ENCODE data around the gene SMIM5.

SMIM5 gene

DNA sequence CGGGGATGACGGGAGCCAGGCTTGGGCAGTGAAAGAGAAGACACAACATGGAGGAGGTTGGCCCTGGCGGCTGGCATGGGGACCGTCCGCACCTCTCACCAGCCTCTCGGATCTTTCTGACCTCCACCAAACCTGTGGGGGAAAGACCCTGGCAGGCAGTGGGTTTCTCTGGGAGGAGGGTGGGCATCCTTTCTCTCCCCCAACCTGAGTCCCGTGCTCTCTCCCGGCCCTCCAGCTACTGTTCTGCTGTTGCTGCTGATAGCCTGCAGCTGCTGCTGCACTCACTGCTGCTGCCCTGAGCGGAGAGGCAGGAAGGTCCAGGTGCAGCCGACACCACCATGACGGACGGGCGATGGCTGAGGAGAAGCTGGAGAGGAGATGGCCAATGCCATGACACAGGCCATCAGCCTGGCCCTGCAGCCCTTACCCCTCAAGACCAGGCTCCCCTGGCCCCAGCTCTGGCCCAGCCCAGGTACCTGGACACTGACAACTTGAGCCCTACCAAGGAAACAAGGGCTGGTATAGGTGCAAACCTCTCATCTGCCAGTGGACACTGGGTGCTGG, 7.4 kb downstream of the SMIM5 start:
- no peak for DNase-seq (ENCODE audit: low read depth in 1 of 2, low spot score in 1 of 2)
- no peak for TF ChIP-seq JUND (IDR thresholded peaks at IDR 0.05; ENCODE audit: low read depth)
- in situ Hi-C loops (cut with HindIII; ENCODE audit: low pct_unique_long_range_greater_than_20kb, low sequenced_read_pairs): no loop called here

DNA sequence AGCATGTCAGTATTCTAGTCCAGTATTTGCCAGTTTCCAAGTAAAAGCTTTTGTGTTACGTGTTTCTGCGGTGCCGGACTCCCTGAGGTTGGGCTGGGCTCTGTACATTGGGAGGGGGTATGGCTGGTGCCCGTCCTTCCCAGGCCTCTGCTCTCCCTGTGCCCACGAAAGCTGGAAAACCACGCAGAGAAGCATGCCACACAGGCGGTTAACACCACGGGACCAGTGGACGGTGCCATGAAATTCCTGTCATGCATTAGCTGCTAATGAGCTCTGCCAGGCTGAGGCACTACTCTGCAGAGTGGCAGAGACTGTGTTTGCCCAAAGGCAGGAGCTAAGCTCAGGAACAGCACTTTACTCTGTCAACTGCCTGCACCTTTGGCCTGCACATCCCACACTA, 8.1 kb downstream of the SMIM5 start:
- peak; percentile 11 to 48 for DNase-seq (ENCODE audit: low read depth in 1 of 2, low spot score in 1 of 2)
- no peak for TF ChIP-seq JUND (IDR thresholded peaks at IDR 0.05; ENCODE audit: low read depth)
- in situ Hi-C loops (cut with HindIII; ENCODE audit: low pct_unique_long_range_greater_than_20kb, low sequenced_read_pairs): no loop called here

DNA sequence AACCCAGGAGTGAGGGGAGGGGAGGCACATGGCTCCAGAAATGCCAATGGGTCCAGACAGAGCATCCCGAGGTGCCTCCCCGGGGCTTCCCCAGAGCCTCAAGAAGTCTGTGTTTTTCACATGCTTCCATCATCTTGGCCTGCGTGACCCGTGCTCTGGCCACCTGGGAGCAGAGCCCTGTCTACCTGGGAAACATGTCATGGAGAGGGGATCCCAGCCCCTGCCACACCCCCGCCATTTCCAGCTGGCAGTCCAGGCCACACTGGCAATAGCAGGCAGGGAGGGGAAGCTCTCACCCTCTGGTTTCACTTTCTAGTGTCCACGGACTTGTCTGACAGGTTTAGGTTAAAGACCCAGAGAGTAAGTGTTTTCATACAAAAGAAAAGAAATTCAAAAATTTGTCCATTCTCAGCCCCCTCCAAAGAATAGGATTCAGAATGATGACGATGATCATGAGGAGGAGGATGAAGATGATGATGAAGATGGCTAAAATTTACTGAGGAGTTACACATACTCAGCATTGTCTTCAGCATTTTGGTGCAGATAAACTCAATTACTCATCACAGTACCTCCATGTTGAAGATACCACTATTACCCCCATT, 9.0 kb downstream of the SMIM5 start:
- DNase-seq (ENCODE audit: low read depth in 1 of 2, low spot score in 1 of 2): peak in 1 of 2 experiments; percentile 86
- TF ChIP-seq JUND (IDR thresholded peaks at IDR 0.05; ENCODE audit: low read depth): no peak
- in situ Hi-C loops (cut with HindIII; ENCODE audit: low pct_unique_long_range_greater_than_20kb, low sequenced_read_pairs): no loop called here

DNA sequence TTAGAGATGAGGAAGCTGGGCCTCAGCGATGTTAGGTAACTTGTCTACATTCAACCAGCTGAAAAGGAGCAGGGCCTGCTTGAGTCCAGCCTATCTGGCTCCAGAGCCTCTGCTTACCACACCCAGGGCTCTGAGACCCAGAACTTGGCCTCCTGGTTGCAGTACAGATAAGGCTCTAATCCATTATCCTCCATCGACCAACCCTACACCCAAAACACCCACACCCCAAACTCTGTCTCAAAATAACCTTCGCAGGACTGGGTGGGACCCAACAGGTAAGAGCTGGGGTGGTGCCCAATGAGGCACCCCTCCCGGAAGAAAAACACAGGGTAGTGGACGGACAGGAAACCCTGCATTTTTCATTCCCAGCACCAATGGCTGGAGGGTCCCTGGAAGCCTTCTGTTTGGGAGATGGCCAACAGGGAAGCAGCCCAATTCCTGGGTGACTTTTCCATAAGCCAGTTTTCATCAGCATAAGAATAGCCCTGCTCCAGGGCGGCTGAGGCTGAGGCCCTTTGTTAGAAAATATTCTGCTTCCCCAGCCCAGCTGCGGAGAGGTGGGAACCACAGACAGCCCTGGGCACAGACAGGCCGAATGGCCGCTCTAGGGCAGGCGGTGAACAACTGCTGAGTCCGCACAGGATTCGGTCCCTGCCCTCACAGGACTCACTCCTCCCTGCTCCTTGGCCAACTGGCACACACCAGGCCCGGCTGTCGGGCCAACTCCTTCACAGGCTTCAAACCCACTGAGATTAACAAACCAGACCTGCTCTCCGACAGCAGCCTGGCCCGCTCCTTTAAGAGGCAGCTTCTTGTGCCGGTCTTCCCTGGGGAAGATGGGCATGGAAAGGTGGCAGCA, 9.8 kb downstream of the SMIM5 start:
- in situ Hi-C loops (cut with HindIII; ENCODE audit: low pct_unique_long_range_greater_than_20kb, low sequenced_read_pairs): no loop called here
- DNase-seq (ENCODE audit: low read depth in 1 of 2, low spot score in 1 of 2): peak; percentile 7 to 81
- TF ChIP-seq JUND (IDR thresholded peaks at IDR 0.05; ENCODE audit: low read depth): no peak

DNA sequence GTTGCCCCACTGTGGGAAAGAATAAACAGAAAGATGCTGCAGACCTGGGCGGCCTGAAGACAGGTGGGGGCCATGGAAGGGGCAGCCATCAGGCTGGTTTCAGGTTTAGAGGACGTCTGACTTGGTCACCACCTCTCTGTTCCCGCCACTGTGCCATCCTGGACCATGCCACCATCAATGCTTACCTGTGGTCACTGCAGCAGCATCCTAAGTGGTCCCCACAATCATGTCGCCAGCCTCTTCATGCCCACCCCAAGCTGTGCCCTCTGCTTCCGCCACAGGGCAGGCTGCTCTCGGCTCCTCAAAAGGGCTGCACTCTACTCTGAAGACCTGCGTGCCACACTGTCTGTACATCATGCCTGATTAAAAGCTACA, 10.4 kb downstream of the SMIM5 start:
- in situ Hi-C loops (cut with HindIII; ENCODE audit: low pct_unique_long_range_greater_than_20kb, low sequenced_read_pairs): no loop called here
- TF ChIP-seq JUND (IDR thresholded peaks at IDR 0.05; ENCODE audit: low read depth): no peak
- no peak for DNase-seq (ENCODE audit: low read depth in 1 of 2, low spot score in 1 of 2)

DNA sequence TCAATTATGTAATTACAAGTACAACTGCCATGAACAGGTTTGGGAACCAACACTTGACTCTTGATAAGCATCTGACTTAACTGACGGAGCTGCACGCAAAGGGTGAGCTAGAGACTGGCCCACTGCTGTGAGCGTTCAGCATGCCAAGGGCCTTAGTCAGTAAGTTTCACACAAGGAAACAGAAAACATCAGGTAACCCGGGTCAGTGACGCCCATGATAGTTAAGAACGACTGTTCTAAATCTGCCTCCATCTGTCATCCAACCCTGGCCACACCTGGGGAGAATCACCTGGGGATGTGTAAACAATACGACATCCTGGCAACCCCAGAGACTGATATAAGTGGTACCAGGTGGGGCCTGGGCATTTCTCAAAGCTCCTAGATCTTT, 12.3 kb downstream of the SMIM5 start:
- TF ChIP-seq JUND (IDR thresholded peaks at IDR 0.05; ENCODE audit: low read depth): peak; percentile 74
- in situ Hi-C loops (cut with HindIII; ENCODE audit: low pct_unique_long_range_greater_than_20kb, low sequenced_read_pairs): no loop called here
- peak; percentile 79 to 88 for DNase-seq (ENCODE audit: low read depth in 1 of 2, low spot score in 1 of 2)

DNA sequence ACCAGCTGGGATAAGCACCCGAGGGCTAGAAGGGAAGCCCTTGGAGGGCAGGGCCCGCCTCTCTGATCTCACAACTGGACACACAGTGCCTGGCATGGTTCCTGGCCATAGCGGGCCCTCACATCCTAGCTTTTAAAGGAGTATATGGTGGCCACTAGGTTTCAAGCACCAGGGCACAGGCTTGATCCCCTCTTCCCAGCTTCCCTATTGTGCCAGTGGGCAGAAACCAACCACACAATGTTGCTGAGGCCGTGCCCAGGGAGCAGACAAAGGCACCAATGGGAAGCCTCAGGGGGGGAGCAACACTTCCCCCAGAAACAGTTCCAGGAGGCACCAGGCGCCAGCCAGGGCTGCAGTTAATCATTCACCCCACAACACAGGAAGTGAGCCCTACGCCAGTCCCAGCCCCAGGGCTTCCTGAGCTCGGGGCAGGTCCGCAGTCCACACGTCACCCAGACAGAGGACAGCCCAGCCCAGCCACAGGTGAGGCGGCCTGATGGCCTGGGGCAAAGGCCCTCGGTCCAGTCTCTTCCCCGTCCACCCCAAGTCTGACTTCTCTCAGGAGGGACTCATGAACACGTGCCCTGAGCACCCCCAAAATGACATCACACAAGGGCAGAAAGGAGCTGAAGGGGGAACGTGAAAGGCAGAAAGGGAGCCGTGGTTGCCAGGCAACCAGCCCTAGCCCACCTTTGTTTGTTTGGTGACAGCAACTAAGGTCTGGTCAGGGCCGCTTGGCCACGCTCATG, 12.8 kb downstream of the SMIM5 start:
- in situ Hi-C loops (cut with HindIII; ENCODE audit: low pct_unique_long_range_greater_than_20kb, low sequenced_read_pairs): no loop called here
- DNase-seq (ENCODE audit: low read depth in 1 of 2, low spot score in 1 of 2): no peak
- no peak for TF ChIP-seq JUND (IDR thresholded peaks at IDR 0.05; ENCODE audit: low read depth)

DNA sequence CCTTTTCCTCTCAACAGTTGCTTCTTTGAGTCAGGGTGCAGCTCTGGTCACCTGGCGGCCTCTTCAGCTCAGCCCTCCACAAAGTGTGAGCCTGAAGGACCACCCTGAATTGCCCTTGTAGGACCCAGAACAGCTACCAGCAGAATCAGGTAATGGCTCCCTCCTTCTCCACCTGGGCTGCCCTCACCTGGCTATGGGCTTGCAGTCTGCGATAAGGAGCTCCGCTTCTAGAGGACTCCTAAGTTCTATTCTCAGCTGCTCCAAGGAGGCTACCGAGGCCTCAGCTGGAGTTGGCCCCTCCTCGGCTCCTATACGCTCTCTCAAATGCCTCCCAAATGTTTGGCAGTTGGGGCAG, 13.4 kb downstream of the SMIM5 start:
- DNase-seq (ENCODE audit: low read depth in 1 of 2, low spot score in 1 of 2): no peak
- TF ChIP-seq JUND (IDR thresholded peaks at IDR 0.05; ENCODE audit: low read depth): no peak
- in situ Hi-C loops (cut with HindIII; ENCODE audit: low pct_unique_long_range_greater_than_20kb, low sequenced_read_pairs): no loop called here

DNA sequence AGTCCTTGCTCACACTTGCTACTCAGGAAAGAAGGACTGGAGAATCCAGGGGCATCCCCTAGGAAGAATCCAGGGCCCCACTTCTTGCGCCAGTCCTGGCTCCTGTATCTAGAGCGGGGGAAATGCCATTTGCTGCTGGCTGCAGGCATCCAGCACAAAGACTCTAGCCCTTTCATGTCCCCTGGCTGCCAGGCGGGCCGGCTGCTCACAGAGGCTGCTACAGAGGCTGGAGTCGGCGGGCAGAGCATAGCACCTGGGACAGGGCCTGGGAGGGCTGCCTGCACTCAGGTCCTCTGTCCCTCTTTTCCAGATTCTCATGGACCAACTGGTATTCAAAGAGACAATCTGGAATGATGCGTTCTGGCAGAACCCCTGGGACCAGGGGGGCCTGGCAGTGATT, 13.8 kb downstream of the SMIM5 start:
- in situ Hi-C loops (cut with HindIII; ENCODE audit: low pct_unique_long_range_greater_than_20kb, low sequenced_read_pairs): no loop called here
- TF ChIP-seq JUND (IDR thresholded peaks at IDR 0.05; ENCODE audit: low read depth): no peak
- DNase-seq (ENCODE audit: low read depth in 1 of 2, low spot score in 1 of 2): no peak

DNA sequence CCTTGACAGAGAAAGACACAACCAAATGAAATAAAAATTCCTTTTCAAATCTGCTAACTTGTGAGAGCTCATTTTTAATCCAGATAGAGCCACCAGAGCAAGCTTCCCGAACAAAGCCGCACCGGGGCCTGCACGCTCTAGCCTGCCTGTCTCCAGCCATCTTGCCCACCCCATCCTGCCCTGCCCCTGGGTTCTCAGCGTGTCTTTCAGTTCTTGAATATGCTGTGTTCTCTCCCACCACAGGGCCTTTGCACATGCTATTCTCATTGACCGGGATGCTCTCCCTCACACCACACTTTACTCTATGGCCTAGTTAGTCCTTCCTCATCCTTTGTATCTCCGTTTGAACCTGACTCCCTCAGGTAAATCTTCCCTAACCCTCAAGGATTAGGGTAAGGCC, 14.7 kb downstream of the SMIM5 start:
- DNase-seq (ENCODE audit: low read depth in 1 of 2, low spot score in 1 of 2): no peak
- TF ChIP-seq JUND (IDR thresholded peaks at IDR 0.05; ENCODE audit: low read depth): no peak
- in situ Hi-C loops (cut with HindIII; ENCODE audit: low pct_unique_long_range_greater_than_20kb, low sequenced_read_pairs): no loop called here

DNA sequence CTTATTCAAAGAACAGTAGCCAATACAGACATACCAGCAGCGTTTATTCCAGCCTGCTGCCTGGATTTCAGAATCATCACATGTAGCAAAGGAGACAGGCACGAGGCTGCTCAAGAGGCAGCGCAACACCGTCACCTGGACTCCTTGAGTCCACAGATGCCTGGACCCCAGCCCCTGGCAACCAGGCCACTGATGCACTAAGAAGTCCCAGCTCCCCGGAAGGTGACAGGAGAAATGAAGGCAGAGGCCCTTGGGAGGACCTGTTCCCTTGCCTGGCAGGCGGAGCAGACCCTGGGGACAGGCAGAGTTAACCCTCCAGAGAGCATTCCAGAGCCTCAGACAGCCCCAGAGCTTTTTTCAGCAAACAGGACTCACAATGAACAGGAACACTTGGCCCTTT, 16.5 kb downstream of the SMIM5 start:
- TF ChIP-seq JUND (IDR thresholded peaks at IDR 0.05; ENCODE audit: low read depth): no peak
- in situ Hi-C loops (cut with HindIII; ENCODE audit: low pct_unique_long_range_greater_than_20kb, low sequenced_read_pairs): no loop called here
- no peak for DNase-seq (ENCODE audit: low read depth in 1 of 2, low spot score in 1 of 2)

DNA sequence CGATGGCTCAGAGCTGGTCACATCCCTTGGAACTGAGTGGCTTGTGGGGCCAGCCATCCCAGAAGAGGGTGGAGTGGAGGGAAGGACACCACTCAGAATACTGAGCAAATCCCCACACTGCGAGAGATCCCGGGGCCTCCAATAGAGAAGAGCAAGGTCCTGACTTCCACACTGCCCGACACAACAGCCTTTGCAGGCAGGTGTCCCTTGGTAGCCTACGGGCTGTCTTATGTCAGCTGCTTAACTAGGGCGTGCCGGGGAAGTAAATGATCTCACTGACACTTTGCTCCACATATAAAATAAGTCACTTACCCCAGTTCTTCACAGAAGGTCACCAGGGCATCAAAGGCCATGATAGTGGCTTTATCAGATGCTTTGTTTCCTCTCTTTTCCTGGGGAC, 17.6 kb downstream of the SMIM5 start:
- TF ChIP-seq JUND (IDR thresholded peaks at IDR 0.05; ENCODE audit: low read depth): no peak
- no peak for DNase-seq (ENCODE audit: low read depth in 1 of 2, low spot score in 1 of 2)
- in situ Hi-C loops (cut with HindIII; ENCODE audit: low pct_unique_long_range_greater_than_20kb, low sequenced_read_pairs): no loop called here

DNA sequence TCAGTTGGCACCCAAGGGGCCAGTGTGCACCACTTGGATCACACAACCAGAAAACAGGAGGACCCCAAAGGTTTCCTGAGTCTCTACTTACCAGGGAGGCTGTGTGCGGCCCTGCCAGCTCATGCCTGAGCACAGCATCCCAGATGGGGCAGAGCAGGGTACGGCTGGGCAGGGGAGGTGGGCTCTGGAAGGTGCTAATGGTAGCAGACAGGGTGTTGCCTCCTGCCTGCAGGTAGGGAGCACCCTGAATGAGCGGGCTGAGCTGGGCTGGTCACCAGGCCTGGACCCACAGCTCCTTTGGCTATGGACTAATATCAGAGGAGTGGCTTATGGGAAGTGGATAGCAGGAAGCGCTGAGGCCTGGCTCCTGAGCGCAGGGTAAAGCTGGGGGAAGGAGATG, 19.1 kb downstream of the SMIM5 start:
- in situ Hi-C loops (cut with HindIII; ENCODE audit: low pct_unique_long_range_greater_than_20kb, low sequenced_read_pairs): no loop called here
- DNase-seq (ENCODE audit: low read depth in 1 of 2, low spot score in 1 of 2): no peak
- no peak for TF ChIP-seq JUND (IDR thresholded peaks at IDR 0.05; ENCODE audit: low read depth)
